ENCODE results near the gene PRDM2. TPM values are rescaled to one million over a fixed set of nuclear protein-coding genes. Genes with fewer than 3 reads are reported as not detected.

Gene PRDM2
- total and polyA plus RNA-seq, 2 of the 13 experiments (the other 11 are each of a cell fraction or from before 2014, with no cell fraction given) = 4.0 to 6.5 TPM

GRCh38 chr1:13770743-13771142 is 70.8 kb downstream of the PRDM2 start:
- peaks cover 23% of the 10 kb centered on the region for H3K79me2 ChIP-seq (ENCODE audit: insufficient read depth, low read length)
- ChIA-PET CTCF (ENCODE audit: low intra/inter-chr PET ratio, low total read pairs) (no interaction called here), POLR2A (no interaction called here)
- 98% methylated on average over 3 of the region's 3 CpGs for WGBS (ENCODE audit: low lambda C conversion rate)
- peaks cover 2 to 4% of the 10 kb centered on the region in 2 experiments; a peak in 2 of 5 replicates for H3K36me3 ChIP-seq (replicated peaks in 1 of 2; ENCODE audit: control insufficient read depth in 1 of 2, insufficient read depth in 2 of 2, low read length in 2 of 2)
- intact Hi-C loops (cut with micrococcal nuclease; ENCODE audit: unreplicated experiment) (no loop called here), in situ Hi-C loops (cut with HindIII; ENCODE audit: extremely low pct_ligation_motif_present, low pct_unique_long_range_greater_than_20kb) (no loop called here)
- no TSS peak for BruUV-seq (replicated peaks)
- DNase-seq (ENCODE audit: low spot score) = no peak
- FAIRE-seq = no peak
- no peak overlapping the region for H2AFZ ChIP-seq (ENCODE audit: low read length)
- no peak overlapping the region for H3K4me3 ChIP-seq (replicated peaks in 1 of 3; ENCODE audit: insufficient read depth in 1 of 3, low read depth in 2 of 3, low read length in 3 of 3)
- no peak overlapping the region for H3K27ac ChIP-seq (ENCODE audit: extremely low read length, insufficient read depth, low read length)
- no peak overlapping the region for H3K4me2 ChIP-seq (ENCODE audit: low read depth, low read length)
- no peak for TF ChIP-seq MTA1 (CRISPR knock-in tag; IDR thresholded peaks at IDR 0.05; ENCODE audit: borderline replicate concordance)
- TF ChIP-seq ZNF296 (CRISPR knock-in tag; conservative IDR thresholded peaks at IDR 0.05) = no peak
- no peak for TF ChIP-seq ZMYM2 (CRISPR knock-in tag; IDR thresholded peaks at IDR 0.05)
- no peak for TF ChIP-seq HBP1 (CRISPR knock-in tag; IDR thresholded peaks at IDR 0.05; ENCODE audit: low read depth)
- no peak for TF ChIP-seq ZNF260 (CRISPR knock-in tag; IDR thresholded peaks at IDR 0.05; ENCODE audit: borderline replicate concordance, low read depth)
- TF ChIP-seq CC2D1A (CRISPR knock-in tag; IDR thresholded peaks at IDR 0.05) = no peak
- TF ChIP-seq ZNF33A (CRISPR knock-in tag; IDR thresholded peaks at IDR 0.05; ENCODE audit: borderline replicate concordance) = no peak
- no peak for TF ChIP-seq PRDM15 (CRISPR knock-in tag; IDR thresholded peaks at IDR 0.05)
- no peak for TF ChIP-seq CENPBD1 (CRISPR knock-in tag; IDR thresholded peaks at IDR 0.05; ENCODE audit: borderline replicate concordance, low read depth)
- TF ChIP-seq ZNF816 (CRISPR knock-in tag; IDR thresholded peaks at IDR 0.05; ENCODE audit: borderline replicate concordance) = no peak
- no peaks in the 10 kb centered on the region for H3K4me1 ChIP-seq (ENCODE audit: insufficient read depth, low read length)
- no peak for ATAC-seq
- H3K9me3 ChIP-seq (ENCODE audit: low read length) = no peaks in the 10 kb centered on the region
- H4K20me1 ChIP-seq (ENCODE audit: insufficient read depth, low read length) = no peaks in the 10 kb centered on the region
- no peaks in the 10 kb centered on the region for H3K27me3 ChIP-seq (ENCODE audit: control insufficient read depth in 1 of 2, insufficient read depth in 2 of 2, low read length in 2 of 2)
- H3K9ac ChIP-seq (ENCODE audit: insufficient read depth, low read depth, low read length) = no peak overlapping the region

Measured in HepG2 (cell line).